GM21825 (cell line): Measurements from ENCODE around the gene NENF.
"Not testable (repeated sequence)": the region's sequence is repeated elsewhere in the genome, so short reads cannot be mapped to it uniquely, and the experiment has no call there.

ENCODE experiments used
- ATAC-seq: cut with Tn5 transposase; IDR thresholded peaks from one replicate; pipeline ENCODE4 v1.9.1; 2021; ENCODE audit warnings: mild to moderate bottlenecking, moderate library complexity; ENCODE audit not compliant: unreplicated experiment

NENF gene

GRCh38 chr1:212480711-212481437 is 48.2 kb downstream of the NENF start:
- not testable (repeated sequence) for ATAC-seq

- ATAC-seq, result no peak
These were observed 48.7 kb downstream of the NENF start for GRCh38 chr1:212481438-212481767.

- ATAC-seq, result no peak
These were observed 49.4 kb downstream of the NENF start for GRCh38 chr1:212482006-212482636.

- ATAC-seq, result no peak
These were observed 50.1 kb downstream of the NENF start for GRCh38 chr1:212482637-212483441.

GRCh38 chr1:212484701-212485570 is 52.2 kb downstream of the NENF start:
- no peak for ATAC-seq

- no peak for ATAC-seq
These were observed 52.8 kb downstream of the NENF start for GRCh38 chr1:212485571-212485912.

GRCh38 chr1:212485913-212486618 is 53.3 kb downstream of the NENF start:
- peak; percentile 36 for ATAC-seq

GRCh38 chr1:212486619-212486975 is 53.9 kb downstream of the NENF start:
- no peak for ATAC-seq

GRCh38 chr1:212487286-212487685 is 54.6 kb downstream of the NENF start:
- no peak for ATAC-seq

GRCh38 chr1:212487774-212488435 is 55.2 kb downstream of the NENF start:
- ATAC-seq, result no peak

GRCh38 chr1:212488436-212489283 is 55.9 kb downstream of the NENF start:
- ATAC-seq, result peak; percentile 49

GRCh38 chr1:212489284-212489859 is 56.7 kb downstream of the NENF start:
- ATAC-seq, result no peak

- no peak for ATAC-seq
These were observed 57.6 kb downstream of the NENF start for GRCh38 chr1:212490276-212490675.

GRCh38 chr1:212491454-212491853 is 58.7 kb downstream of the NENF start:
- ATAC-seq, result no peak
